Adrenal gland (tissue), 5 donors: Measurements from ENCODE around the gene ZNF322.
"Not testable (repeated sequence)": the region's sequence is repeated elsewhere in the genome, so short reads cannot be mapped to it uniquely, and the experiment has no call there.

Source experiments
- CTCF ChIP-seq, 6 experiments: fragments of 450-650 bp in 4 of 6; fragments of 200-600 bp in 2 of 6; sonication (generic) in 1 of 6; IDR thresholded peaks; 1 replicate in 5 of 6; 2 replicates in 1 of 6; pipeline versions ENCODE4 v1.5.1 to v1.8.0; 2016 to 2021; ENCODE audit warnings: antibody characterized with exemption in 6 of 6, mild to moderate bottlenecking in 2 of 6, moderate library complexity in 1 of 6
- POLR2A ChIP-seq, 2 donors: fragments of 450-650 bp; IDR thresholded peaks; one replicate each; pipeline ENCODE4 v1.6.1; 2017; ENCODE audit warnings: antibody characterized with exemption in 2 of 2, mild to moderate bottlenecking in 2 of 2, moderate library complexity in 1 of 2
- donor health status: DM: no; HTN: no; CAD: no.

GRCh38 chr6:26705352-26705751, 45.8 kb upstream of the ZNF322 start:
- TF ChIP-seq CTCF, POLR2A (IDR thresholded peaks at IDR 0.05): not testable (repeated sequence)
